Activated naive CD8-positive, alpha-beta T cell treated with anti-CD3 and anti-CD28 coated beads, Interleukin-2, amount 10 ng/mL, durations not matched to agents 7 days and 5 days (primary cell): ENCODE data around the gene SQOR. TPM values are rescaled to one million over a fixed set of nuclear protein-coding genes. Genes with fewer than 3 reads are reported as not detected.
"Not testable (repeated sequence)": the region's sequence is repeated elsewhere in the genome, so short reads cannot be mapped to it uniquely, and the experiment has no call there.

Experiments
- ATAC-seq: fragments of 150-1000 bp; cut with Tn5 transposase; one replicate; pipeline ENCODE4 v1.10.0; 2021; ENCODE audit warnings: low read depth, moderate library complexity
- POLR2A ChIA-PET: fragments of 350-600 bp; sonication (Branson Sonifier 250); formaldehyde crosslinking; loops from one replicate; lab custom pipeline; 2021; ENCODE audit warnings: antibody characterized with exemption; lab: Charles Lee
- DNase-seq: peaks from one replicate; pipeline ENCODE4 v3.0.0; 2021
- H3K27ac Mint-ChIP-seq: one replicate; pipeline ENCODE4 v1.8.0; 2022; ENCODE audit warnings: mild to moderate bottlenecking, mixed read lengths
- H3K27me3 Mint-ChIP-seq: one replicate; pipeline ENCODE4 v1.8.0; 2022; ENCODE audit warnings: mild to moderate bottlenecking, moderate library complexity, mixed read lengths
- H3K36me3 Mint-ChIP-seq: one replicate; pipeline ENCODE4 v1.8.0; 2021; ENCODE audit warnings: mild to moderate bottlenecking, mixed read lengths
- H3K4me1 Mint-ChIP-seq: one replicate; pipeline ENCODE4 v1.8.0; 2021; ENCODE audit warnings: mixed read lengths
- H3K4me3 Mint-ChIP-seq: one replicate; pipeline ENCODE4 v1.8.0; 2022; ENCODE audit warnings: mild to moderate bottlenecking, moderate library complexity, mixed read lengths
- H3K9me3 Mint-ChIP-seq: one replicate; pipeline ENCODE4 v1.8.0; 2021; ENCODE audit warnings: mixed read lengths
- total RNA-seq, 2 experiments: library from RNA; stranded (reverse); gene quantifications; one replicate each; pipeline ENCODE4 v1.2.3, GENCODE V29; 2021

Gene SQOR
- total RNA-seq, 2 experiments from 2014 or later: 65.6 to 66.8 TPM

GRCh38 chr15:45640616-45641015 is 5.8 kb downstream of the SQOR start:
- DNase-seq (no peak), ATAC-seq (no peak)
- POLR2A ChIA-PET: no interaction called here
- Mint-ChIP-seq H3K9me3 (no peaks in the 10 kb centered on the region), H3K36me3 (peaks cover 45% of the 10 kb centered on the region), H3K27me3 (no peaks in the 10 kb centered on the region), H3K4me1 (peaks cover 53% of the 10 kb centered on the region), H3K27ac (no peak overlapping the region), H3K4me3 (no peak overlapping the region)

GRCh38 chr15:45641374-45641781 is 6.5 kb downstream of the SQOR start:
- H3K9me3 Mint-ChIP-seq: no peaks in the 10 kb centered on the region
- POLR2A ChIA-PET: no interaction called here
- no peak for DNase-seq
- H3K36me3 Mint-ChIP-seq: peaks cover 47% of the 10 kb centered on the region
- no peak overlapping the region for H3K27ac Mint-ChIP-seq
- no peaks in the 10 kb centered on the region for H3K27me3 Mint-ChIP-seq
- H3K4me3 Mint-ChIP-seq: no peak overlapping the region
- ATAC-seq: no peak
- H3K4me1 Mint-ChIP-seq: peaks cover 53% of the 10 kb centered on the region

- no peaks in the 10 kb centered on the region for H3K27me3 Mint-ChIP-seq
- H3K36me3 Mint-ChIP-seq: peaks cover 47% of the 10 kb centered on the region
- no peak for DNase-seq
- H3K27ac Mint-ChIP-seq: no peak overlapping the region
- H3K9me3 Mint-ChIP-seq: no peaks in the 10 kb centered on the region
- no peak overlapping the region for H3K4me3 Mint-ChIP-seq
- peaks cover 48% of the 10 kb centered on the region for H3K4me1 Mint-ChIP-seq
- no peak for ATAC-seq
- POLR2A ChIA-PET: no interaction called here
Observed at GRCh38 chr15:45641999-45642932, 7.4 kb downstream of the SQOR start.

GRCh38 chr15:45644437-45644836 is 9.6 kb downstream of the SQOR start:
- peaks cover 37% of the 10 kb centered on the region for H3K4me1 Mint-ChIP-seq
- no peak overlapping the region for H3K27ac Mint-ChIP-seq
- POLR2A ChIA-PET: no interaction called here
- ATAC-seq: no peak
- H3K27me3 Mint-ChIP-seq: no peaks in the 10 kb centered on the region
- no peak for DNase-seq
- H3K4me3 Mint-ChIP-seq: no peak overlapping the region
- no peaks in the 10 kb centered on the region for H3K9me3 Mint-ChIP-seq
- peaks cover 33% of the 10 kb centered on the region for H3K36me3 Mint-ChIP-seq

- no peak overlapping the region for H3K4me3 Mint-ChIP-seq
- H3K9me3 Mint-ChIP-seq: no peaks in the 10 kb centered on the region
- POLR2A ChIA-PET: no interaction called here
- peaks cover 35% of the 10 kb centered on the region for H3K4me1 Mint-ChIP-seq
- H3K36me3 Mint-ChIP-seq: peaks cover 27% of the 10 kb centered on the region
- DNase-seq (no peak), ATAC-seq (no peak)
- H3K27me3 Mint-ChIP-seq: no peaks in the 10 kb centered on the region
- no peak overlapping the region for H3K27ac Mint-ChIP-seq
Observed at GRCh38 chr15:45645026-45645980, 10.5 kb downstream of the SQOR start.

GRCh38 chr15:45646220-45646619 is 11.4 kb downstream of the SQOR start:
- Mint-ChIP-seq H3K4me1 (peaks cover 34% of the 10 kb centered on the region), H3K27me3 (no peaks in the 10 kb centered on the region), H3K9me3 (no peaks in the 10 kb centered on the region), H3K27ac (no peak overlapping the region), H3K4me3 (no peak overlapping the region), H3K36me3 (peaks cover 28% of the 10 kb centered on the region)
- DNase-seq (no peak), ATAC-seq (no peak)
- POLR2A ChIA-PET: no interaction called here

GRCh38 chr15:45647828-45648227 is 13.0 kb downstream of the SQOR start:
- peaks cover 17% of the 10 kb centered on the region for H3K36me3 Mint-ChIP-seq
- no peak overlapping the region for H3K4me3 Mint-ChIP-seq
- H3K27me3 Mint-ChIP-seq: no peaks in the 10 kb centered on the region
- POLR2A ChIA-PET: no interaction called here
- no peak for ATAC-seq
- H3K27ac Mint-ChIP-seq: no peak overlapping the region
- DNase-seq: no peak
- H3K9me3 Mint-ChIP-seq: no peaks in the 10 kb centered on the region
- H3K4me1 Mint-ChIP-seq: peaks cover 29% of the 10 kb centered on the region

- DNase-seq: no peak
- ATAC-seq: no peak
- peaks cover 37% of the 10 kb centered on the region for H3K4me1 Mint-ChIP-seq
- H3K27ac Mint-ChIP-seq: no peak overlapping the region
- no peaks in the 10 kb centered on the region for H3K27me3 Mint-ChIP-seq
- H3K36me3 Mint-ChIP-seq: peaks cover 15% of the 10 kb centered on the region
- H3K9me3 Mint-ChIP-seq: no peaks in the 10 kb centered on the region
- H3K4me3 Mint-ChIP-seq: no peak overlapping the region
- POLR2A ChIA-PET: no interaction called here
Observed at GRCh38 chr15:45648521-45649200, 13.8 kb downstream of the SQOR start.

- POLR2A ChIA-PET, H3K9me3 Mint-ChIP-seq, H3K4me3 Mint-ChIP-seq, H3K27ac Mint-ChIP-seq, ATAC-seq, H3K27me3 Mint-ChIP-seq, DNase-seq: not testable (repeated sequence)
- Mint-ChIP-seq H3K36me3 (peaks cover 17% of the 10 kb centered on the region), H3K4me1 (peaks cover 35% of the 10 kb centered on the region)
Observed at GRCh38 chr15:45650007-45650406, 15.2 kb downstream of the SQOR start.

- H3K36me3 Mint-ChIP-seq: peaks cover 11% of the 10 kb centered on the region
- peaks cover 30% of the 10 kb centered on the region for H3K4me1 Mint-ChIP-seq
- ATAC-seq: no peak
- POLR2A ChIA-PET: no interaction called here
- H3K27ac Mint-ChIP-seq: no peak overlapping the region
- H3K4me3 Mint-ChIP-seq: no peak overlapping the region
- no peak for DNase-seq
- no peaks in the 10 kb centered on the region for H3K27me3 Mint-ChIP-seq
- H3K9me3 Mint-ChIP-seq: peaks cover 2% of the 10 kb centered on the region
Observed at GRCh38 chr15:45650889-45651525, 16.2 kb downstream of the SQOR start.

GRCh38 chr15:45653702-45654424 is 19.0 kb downstream of the SQOR start:
- no peak for ATAC-seq
- H3K4me1 Mint-ChIP-seq: peaks cover 26% of the 10 kb centered on the region
- no peak overlapping the region for H3K27ac Mint-ChIP-seq
- peaks cover 11% of the 10 kb centered on the region for H3K36me3 Mint-ChIP-seq
- H3K9me3 Mint-ChIP-seq: peaks cover 2% of the 10 kb centered on the region
- H3K4me3 Mint-ChIP-seq: no peak overlapping the region
- H3K27me3 Mint-ChIP-seq: no peaks in the 10 kb centered on the region
- POLR2A ChIA-PET: no interaction called here
- DNase-seq: no peak

GRCh38 chr15:45654749-45655148 is 19.9 kb downstream of the SQOR start:
- Mint-ChIP-seq H3K4me3 (no peak overlapping the region), H3K36me3 (peaks cover 17% of the 10 kb centered on the region), H3K9me3 (peaks cover 2% of the 10 kb centered on the region), H3K4me1 (peaks cover 22% of the 10 kb centered on the region), H3K27ac (no peak overlapping the region), H3K27me3 (no peaks in the 10 kb centered on the region)
- POLR2A ChIA-PET: no interaction called here
- ATAC-seq (no peak), DNase-seq (no peak)
